HepG2 (cell line): ENCODE data around the gene INSR.

ENCODE experiments used
- CHD2 ChIP-seq: IDR thresholded peaks from 2 replicates; pipeline ENCODE4 v1.6.1; 2011; ENCODE audit warnings: low read depth, low read length, improper control_type of control experiment
- CREB1 ChIP-seq, 2 experiments: fragments of 450-650 bp in 1 of 2; IDR thresholded peaks; 2 replicates each; pipeline ENCODE4 v1.6.1; 2016 to 2017; ENCODE audit warnings: control low read depth in 1 of 2, mild to moderate bottlenecking in 1 of 2, missing compliant biosample characterization in 1 of 2, missing genetic modification characterization in 1 of 2
- ELF3 ChIP-seq: IDR thresholded peaks from 2 replicates; pipeline ENCODE4 v1.6.1; 2016; ENCODE audit warnings: missing genetic modification reagents, missing compliant biosample characterization
- EZH2 ChIP-seq: conservative IDR thresholded peaks from 2 replicates; pipeline ENCODE4 v1.6.1; 2012; ENCODE audit warnings: mild to moderate bottlenecking, low read depth, low read length, moderate library complexity
- GMEB2 ChIP-seq: IDR thresholded peaks from 2 replicates; pipeline ENCODE4 v1.6.1; 2016; ENCODE audit warnings: missing biosample characterization, missing genetic modification reagents, low read depth
- HMGXB4 ChIP-seq, 2 experiments: sonication (generic) in 1 of 2; formaldehyde crosslinking in 1 of 2; IDR thresholded peaks; 2 replicates each; pipeline versions ENCODE4 v1.4.0 to v1.6.1; 2018 to 2020; ENCODE audit warnings: missing genetic modification reagents in 2 of 2, borderline replicate concordance in 1 of 2, low read depth in 1 of 2, mild to moderate bottlenecking in 1 of 2, missing biosample characterization in 1 of 2
- HNF4A ChIP-seq: sonication (generic); formaldehyde crosslinking; IDR thresholded peaks from 2 replicates; pipeline ENCODE4 v1.4.0; 2020; ENCODE audit warnings: missing genetic modification reagents
- KLF9 ChIP-seq: IDR thresholded peaks from 2 replicates; pipeline ENCODE4 v1.6.1; 2016; ENCODE audit warnings: low read depth
- MIER2 ChIP-seq: IDR thresholded peaks from 2 replicates; pipeline ENCODE4 v1.6.1; 2016; ENCODE audit warnings: missing biosample characterization, missing genetic modification reagents
- NAIF1 ChIP-seq: sonication (generic); formaldehyde crosslinking; IDR thresholded peaks from 2 replicates; pipeline ENCODE4 v1.5.0; 2020; ENCODE audit warnings: mild to moderate bottlenecking, missing genetic modification reagents, borderline replicate concordance
- NFRKB ChIP-seq: fragments of 450-650 bp; IDR thresholded peaks from 2 replicates; pipeline ENCODE4 v1.6.1; 2017
- TAF1 ChIP-seq: sonication (generic); formaldehyde crosslinking; IDR thresholded peaks from 2 replicates; pipeline ENCODE4 v1.4.0; 2020; ENCODE audit warnings: missing genetic modification reagents
- ZNF253 ChIP-seq: sonication (generic); formaldehyde crosslinking; IDR thresholded peaks from 2 replicates; pipeline ENCODE4 v1.8.0; 2022; ENCODE audit warnings: mild to moderate bottlenecking, missing genetic modification reagents, borderline replicate concordance
- ZXDC ChIP-seq: sonication (generic); formaldehyde crosslinking; IDR thresholded peaks from 2 replicates; pipeline ENCODE4 v1.5.0; 2020; ENCODE audit warnings: mild to moderate bottlenecking, missing genetic modification reagents

GRCh38 chr19:7194566-7194965 lies 99.6 kb downstream of the INSR start:
- TF ChIP-seq CREB1 (IDR thresholded peaks at IDR 0.05): no peak
- TF ChIP-seq CREB1 (CRISPR knock-in tag; IDR thresholded peaks at IDR 0.05): no peak
- no peak for TF ChIP-seq ZXDC
- no peak for TF ChIP-seq MIER2
- no peak for TF ChIP-seq GMEB2 (CRISPR knock-in tag)
- no peak for TF ChIP-seq HMGXB4 (CRISPR knock-in tag; IDR thresholded peaks at IDR 0.05; ENCODE audit: borderline replicate concordance in 1 of 2, low read depth in 1 of 2)
- no peak for TF ChIP-seq CHD2
- TF ChIP-seq ELF3 (CRISPR knock-in tag): no peak
- TF ChIP-seq ZNF253 (CRISPR knock-in tag): no peak
- no peak for TF ChIP-seq EZH2
- no peak for TF ChIP-seq NAIF1 (CRISPR knock-in tag)
- no peak for TF ChIP-seq TAF1 (CRISPR knock-in tag)
- TF ChIP-seq HNF4A (CRISPR knock-in tag): no peak
- TF ChIP-seq KLF9 (CRISPR knock-in tag): no peak
- TF ChIP-seq NFRKB: no peak
